Smooth muscle cell (in vitro differentiated cells): ENCODE results near the gene CNGA1. TPM values are rescaled to one million over a fixed set of nuclear protein-coding genes. Genes with fewer than 3 reads are reported as not detected.

Experiments used
- DNase-seq: peaks from one replicate; lab custom pipeline; 2025; ENCODE audit not compliant: unreplicated experiment; lab: John Stamatoyannopoulos, UW
- H2AFZ ChIP-seq: fragments of 200-600 bp; sonication (generic); 2 replicates; pipeline ENCODE4 v1.6.0; 2016; ENCODE audit warnings: antibody characterized with exemption, low read depth, mild to moderate bottlenecking
- H3F3A ChIP-seq: fragments of 200-600 bp; sonication (generic); 2 replicates; pipeline ENCODE4 v1.6.0; 2017; ENCODE audit warnings: antibody characterized with exemption, low read depth
- H3K27ac ChIP-seq: fragments of 200-600 bp; sonication (generic); 2 replicates; pipeline ENCODE4 v1.5.1; 2016; ENCODE audit warnings: low read depth, mild to moderate bottlenecking
- H3K27me3 ChIP-seq: fragments of 200-600 bp; sonication (generic); 2 replicates; pipeline ENCODE4 v1.6.1; 2016; ENCODE audit warnings: low read depth, mild to moderate bottlenecking
- H3K36me3 ChIP-seq: fragments of 200-600 bp; sonication (generic); 2 replicates; pipeline ENCODE4 v1.5.1; 2016; ENCODE audit warnings: low read depth
- H3K4me1 ChIP-seq: fragments of 200-600 bp; sonication (generic); 2 replicates; pipeline ENCODE4 v1.5.1; 2016; ENCODE audit warnings: low read depth
- H3K4me2 ChIP-seq: fragments of 200-600 bp; sonication (generic); 2 replicates; pipeline ENCODE4 v1.6.0; 2016; ENCODE audit warnings: mild to moderate bottlenecking
- H3K4me3 ChIP-seq: fragments of 200-600 bp; sonication (generic); 2 replicates; pipeline ENCODE4 v1.5.1; 2016; ENCODE audit warnings: mild to moderate bottlenecking
- H3K79me2 ChIP-seq: fragments of 200-600 bp; sonication (generic); 2 replicates; pipeline ENCODE4 v1.6.0; 2016; ENCODE audit warnings: low read depth, mild to moderate bottlenecking
- H3K9ac ChIP-seq: fragments of 200-600 bp; sonication (generic); 2 replicates; pipeline ENCODE4 v1.6.0; 2016; ENCODE audit warnings: low read depth
- H3K9me3 ChIP-seq: fragments of 200-600 bp; sonication (generic); replicated peaks from 2 replicates; pipeline ENCODE4 v1.5.1; 2016; ENCODE audit warnings: low read depth
- H4K20me1 ChIP-seq: fragments of 200-600 bp; sonication (generic); 2 replicates; pipeline ENCODE4 v1.6.0; 2016; ENCODE audit warnings: low read depth
- CTCF ChIP-seq: fragments of 200-600 bp; sonication (generic); IDR thresholded peaks from 2 replicates; pipeline ENCODE4 v1.5.1; 2017; ENCODE audit warnings: borderline replicate concordance, mild to moderate bottlenecking, antibody characterized with exemption; ENCODE audit not compliant: insufficient read depth, poor library complexity, severe bottlenecking
- WGBS: methylation state at CpG from one replicate; pipeline ENCODE4 v1.1.7; 2016; ENCODE audit warnings: low lambda C conversion rate; 5-methylcytosine and 5-hydroxymethylcytosine counted together
- polyA plus RNA-seq: library from polyadenylated mRNA; unstranded; fragments of >200 nt; fragmentation: Nextera tagmentation; extraction: Ambion mirVana; gene quantifications from 2 replicates; pipeline ENCODE4 v1.2.1, GENCODE V29; 2016
- total RNA-seq: library from RNA; depleted of rRNA; stranded (reverse); fragments of >200 nt; gene quantifications from 2 replicates; pipeline ENCODE4 v1.2.3, GENCODE V29; 2014

The CNGA1 gene
- total and polyA plus RNA-seq, 2 experiments from 2014 or later, result 0.31 to 0.69 TPM

GRCh38 chr4:47913330-47913729 is 103.2 kb downstream of the CNGA1 start:
- Histone ChIP-seq H3K9me3 (no peaks in the 10 kb centered on the region), H3K4me2 (peak overlapping the region; percentile 89), H3K4me3 (peak overlapping the region; percentile 69), H3F3A (no peaks in the 10 kb centered on the region), H3K9ac (peak overlapping the region; percentile 45), H2AFZ (peak overlapping the region; percentile 84), H3K27ac (peak overlapping the region; percentile 46), H3K79me2 (peaks cover 39% of the 10 kb centered on the region), H4K20me1 (peaks cover 18% of the 10 kb centered on the region), H3K27me3 (no peaks in the 10 kb centered on the region), H3K4me1 (peaks cover 13% of the 10 kb centered on the region), H3K36me3 (peaks cover 7% of the 10 kb centered on the region)
- 2% methylated on average over 4 of the region's 4 CpGs for WGBS
- no peak for DNase-seq
- TF ChIP-seq CTCF, result no peak

- no peaks in the 10 kb centered on the region for H3K9me3 ChIP-seq
- H3K27ac ChIP-seq, result no peak overlapping the region
- H3K4me2 ChIP-seq, result no peak overlapping the region
- no peak for TF ChIP-seq CTCF
- no peak for DNase-seq
- no peak overlapping the region for H3K9ac ChIP-seq
- no peaks in the 10 kb centered on the region for H3K27me3 ChIP-seq
- H3K4me1 ChIP-seq, result peaks cover 12% of the 10 kb centered on the region
- 44% methylated on average over 1 of the region's 1 CpG for whole genome bisulfite sequencing
- peaks cover 50% of the 10 kb centered on the region for H4K20me1 ChIP-seq
- no peak overlapping the region for H2AFZ ChIP-seq
- no peak overlapping the region for H3K4me3 ChIP-seq
- no peaks in the 10 kb centered on the region for H3F3A ChIP-seq
- peaks cover 48% of the 10 kb centered on the region for H3K79me2 ChIP-seq
- peaks cover 32% of the 10 kb centered on the region for H3K36me3 ChIP-seq
Observed at GRCh38 chr4:47907089-47907646, 109.3 kb downstream of the CNGA1 start.

GRCh38 chr4:47899639-47900038 is 116.8 kb downstream of the CNGA1 start:
- no peak overlapping the region for H3K9ac ChIP-seq
- no peak overlapping the region for H3K4me3 ChIP-seq
- WGBS, result 90% methylated on average over 1 of the region's 1 CpG
- no peak overlapping the region for H3K4me2 ChIP-seq
- H4K20me1 ChIP-seq, result peaks cover 4% of the 10 kb centered on the region
- no peak for TF ChIP-seq CTCF
- DNase-seq, result no peak
- H3K79me2 ChIP-seq, result no peaks in the 10 kb centered on the region
- no peak overlapping the region for H2AFZ ChIP-seq
- H3K9me3 ChIP-seq, result no peaks in the 10 kb centered on the region
- peaks cover 27% of the 10 kb centered on the region for H3K36me3 ChIP-seq
- H3K27ac ChIP-seq, result no peak overlapping the region
- no peaks in the 10 kb centered on the region for H3K4me1 ChIP-seq
- H3F3A ChIP-seq, result no peaks in the 10 kb centered on the region
- no peaks in the 10 kb centered on the region for H3K27me3 ChIP-seq

GRCh38 chr4:47891928-47892327 is 124.6 kb downstream of the CNGA1 start:
- H2AFZ ChIP-seq, result no peak overlapping the region
- no peaks in the 10 kb centered on the region for H3K27me3 ChIP-seq
- no peak overlapping the region for H3K27ac ChIP-seq
- WGBS, result 94% methylated on average over 1 of the region's 1 CpG
- no peaks in the 10 kb centered on the region for H3F3A ChIP-seq
- H3K4me2 ChIP-seq, result no peak overlapping the region
- peaks cover 46% of the 10 kb centered on the region for H3K36me3 ChIP-seq
- H3K79me2 ChIP-seq, result no peaks in the 10 kb centered on the region
- no peak overlapping the region for H3K4me3 ChIP-seq
- no peak overlapping the region for H3K9ac ChIP-seq
- H4K20me1 ChIP-seq, result no peaks in the 10 kb centered on the region
- TF ChIP-seq CTCF, result no peak
- no peak for DNase-seq
- no peaks in the 10 kb centered on the region for H3K4me1 ChIP-seq
- no peaks in the 10 kb centered on the region for H3K9me3 ChIP-seq

Other genes with a start within 250 kb of the CNGA1 start
- gene CORIN, start 178.6 kb downstream of the CNGA1 start, total RNA-seq, result 1.8 and 3.5 TPM in 2 replicates
- gene CORIN, start 178.6 kb downstream of the CNGA1 start, polyA plus RNA-seq, result 0.27 and 1.9 TPM in 2 replicates
- 11.1 and 14.7 TPM in 2 replicates for gene NFXL1, start 102.1 kb downstream of the CNGA1 start, total RNA-seq
- 4.5 and 6.5 TPM in 2 replicates for gene NFXL1, start 102.1 kb downstream of the CNGA1 start, polyA plus RNA-seq
- 4.1 and 5.5 TPM in 2 replicates for gene NIPAL1, start 91 bp upstream of the CNGA1 start, total RNA-seq
- 1.0 and 2.9 TPM in 2 replicates for gene NIPAL1, start 91 bp upstream of the CNGA1 start, polyA plus RNA-seq
- gene TXK, start 117.6 kb upstream of the CNGA1 start, total RNA-seq, result 0.09 and 0.18 TPM in 2 replicates
- gene TXK, start 117.6 kb upstream of the CNGA1 start, polyA plus RNA-seq, result not detected in 2 replicates